ENCODE measurements around the gene PLCD3.

DNA sequence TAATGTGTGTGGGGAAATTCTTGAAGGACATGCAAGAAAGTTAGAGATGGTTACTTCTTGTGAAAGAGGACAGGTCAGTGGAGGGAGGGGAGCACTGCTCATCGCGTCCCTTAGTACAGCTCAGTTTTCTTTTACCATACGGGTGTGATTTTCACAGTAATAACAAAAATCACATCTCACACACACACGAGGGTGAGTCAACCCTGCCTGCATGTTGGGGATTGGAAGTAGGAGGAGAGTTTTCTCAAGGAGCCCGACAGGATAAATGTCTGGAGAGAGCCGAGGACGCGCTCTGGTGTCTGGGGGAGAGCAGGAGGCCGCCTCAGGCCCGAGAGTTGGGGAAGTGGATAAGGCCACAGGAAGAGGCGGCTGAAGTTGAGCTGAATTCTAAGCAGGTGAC, 16.4 kb downstream of the PLCD3 start:
- TF ChIP-seq, protein P1, sequence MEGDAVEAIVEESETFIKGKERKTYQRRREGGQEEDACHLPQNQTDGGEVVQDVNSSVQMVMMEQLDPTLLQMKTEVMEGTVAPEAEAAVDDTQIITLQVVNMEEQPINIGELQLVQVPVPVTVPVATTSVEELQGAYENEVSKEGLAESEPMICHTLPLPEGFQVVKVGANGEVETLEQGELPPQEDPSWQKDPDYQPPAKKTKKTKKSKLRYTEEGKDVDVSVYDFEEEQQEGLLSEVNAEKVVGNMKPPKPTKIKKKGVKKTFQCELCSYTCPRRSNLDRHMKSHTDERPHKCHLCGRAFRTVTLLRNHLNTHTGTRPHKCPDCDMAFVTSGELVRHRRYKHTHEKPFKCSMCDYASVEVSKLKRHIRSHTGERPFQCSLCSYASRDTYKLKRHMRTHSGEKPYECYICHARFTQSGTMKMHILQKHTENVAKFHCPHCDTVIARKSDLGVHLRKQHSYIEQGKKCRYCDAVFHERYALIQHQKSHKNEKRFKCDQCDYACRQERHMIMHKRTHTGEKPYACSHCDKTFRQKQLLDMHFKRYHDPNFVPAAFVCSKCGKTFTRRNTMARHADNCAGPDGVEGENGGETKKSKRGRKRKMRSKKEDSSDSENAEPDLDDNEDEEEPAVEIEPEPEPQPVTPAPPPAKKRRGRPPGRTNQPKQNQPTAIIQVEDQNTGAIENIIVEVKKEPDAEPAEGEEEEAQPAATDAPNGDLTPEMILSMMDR (IDR thresholded peaks at IDR 0.05; ENCODE audit: low read depth, low read length, poor library complexity, severe bottlenecking), result no peak
- TF ChIP-seq EZH2phosphoT487 (IDR thresholded peaks at IDR 0.05; ENCODE audit: borderline replicate concordance, low read length), result no peak

All from DOHH2 (cell line).